Pancreas (tissue), 10 donors: Measurements from ENCODE around the gene UBAC2. TPM values are rescaled to one million over a fixed set of nuclear protein-coding genes. Genes with fewer than 3 reads are reported as not detected.

Source experiments
- ATAC-seq, 4 donors: fragments of 200-7000 bp; cut with Tn5 transposase; one replicate each; pipeline versions ENCODE4 v1.8.0 to v1.9.1; 2020; ENCODE audit warnings: mild to moderate bottlenecking in 4 of 4, moderate library complexity in 4 of 4
- DNase-seq, 6 donors: peaks; one replicate each; pipeline ENCODE4 v3.0.0-alpha.2; 2020
- FAIRE-seq: peaks from 2 replicates; lab custom pipeline; 2012; peaks lifted over from hg19 to GRCh38; lab: Jason Lieb, UNC
- H3K27ac ChIP-seq, 4 donors: fragments of 200-600 bp; sonication (generic); 1 replicate in 3 of 4; 2 replicates in 1 of 4; pipeline versions ENCODE4 v1.5.0 to v1.8.0; 2020
- H3K27me3 ChIP-seq, 4 donors: fragments of 200-600 bp; one replicate each; pipeline ENCODE4 v1.8.0; 2021
- H3K36me3 ChIP-seq, 3 donors: fragments of 200-600 bp; sonication (generic) in 1 of 3; one replicate each; pipeline versions ENCODE4 v1.5.0 to v1.8.0; 2020 to 2021
- H3K4me1 ChIP-seq, 3 donors: fragments of 200-600 bp; one replicate each; pipeline ENCODE4 v1.8.0; 2021
- H3K4me3 ChIP-seq, 4 donors: fragments of 200-600 bp; sonication (generic) in 2 of 4; one replicate each; pipeline versions ENCODE4 v1.5.0 to v1.8.0; 2020 to 2021
- H3K9me3 ChIP-seq, 4 donors: fragments of 200-600 bp; one replicate each; pipeline ENCODE4 v1.8.0; 2021
- WGBS, 2 donors: extraction: QIAGEN DNeasy Blood & Tissue Kit; methylation state at CpG; one replicate each; pipeline ENCODE4 v1.1.7; 2013; 5-methylcytosine and 5-hydroxymethylcytosine counted together
- intact Hi-C, 3 donors: fragments of 100-400 bp; cut with DNase I; formaldehyde crosslinking; loops; one replicate each; pipeline versions ENCODE4 v1.11.1 to v1.14.2; 2022
- polyA plus RNA-seq, 2 donors: library from polyadenylated mRNA; stranded (reverse); fragments of 200-250 nt; gene quantifications; one replicate each; pipeline ENCODE4 v1.2.3, GENCODE V29; 2013
- total RNA-seq, 6 donors: library from RNA; stranded (reverse); fragmentation: NEBNext Ultra II Directional in 4 of 6; extraction: Animal tissue kit (Norgen Biotek cat#: 25700) in 4 of 6; gene quantifications; one replicate each; pipeline versions ENCODE4 v1.2.1 to v1.2.4, GENCODE V29; 2021 to 2023
- TF ChIP-seq, protein P1 (sequence below), 4 donors: fragments of 200-600 bp; sonication (generic) in 3 of 4; IDR thresholded peaks; one replicate each; pipeline versions ENCODE4 v1.5.0 to v1.8.0; 2021; ENCODE audit warnings: antibody characterized with exemption in 4 of 4
- donor health status: healthy with polysubstance abuse.
- donor health status: DM: no; HTN: no; CAD: no; lungs with moderate emphysema.
- donor health status: DM: no; HTN: no; CAD: no.
- donor health status: control.
- donor health status: control.
- donor health status: Bipolar disorder and iron deficiency.
- donor health status: DM: yes; HTN: yes; CAD: no.
- donor health status: DM: no; HTN: no; CAD: no.
- donor health status: DM: no; HTN: no; CAD: no.
- donor health status: DM: yes; HTN: yes; CAD: no.

UBAC2 gene
- total and polyA plus RNA-seq, 8 donors, result 17.5 to 29.5 (median 26.9) TPM

DNA sequence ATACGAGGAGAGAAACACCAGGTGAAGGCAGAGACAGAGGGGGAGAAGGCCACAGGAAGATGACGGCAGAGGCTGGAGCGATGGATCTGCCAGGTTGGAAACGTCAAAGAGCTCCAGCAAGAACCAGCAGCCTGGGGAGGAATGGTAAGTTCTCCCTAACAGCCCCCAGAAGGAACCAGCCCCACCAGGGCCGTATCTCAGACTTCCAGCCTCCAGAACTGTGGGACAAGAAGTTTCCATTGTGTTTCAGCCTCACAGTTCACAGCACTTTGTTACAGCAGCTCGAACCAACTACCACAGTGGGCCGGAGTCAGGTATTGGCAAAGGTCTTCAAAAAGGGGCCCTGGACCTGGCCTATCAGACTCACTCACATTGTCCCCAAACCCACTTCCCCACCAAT, 195.8 kb downstream of the UBAC2 start:
- intact Hi-C loops, result no loop called here
- no peak overlapping the region for H3K27ac ChIP-seq
- H3K36me3 ChIP-seq, result no peaks in the 10 kb centered on the region
- H3K27me3 ChIP-seq, result no peaks in the 10 kb centered on the region
- WGBS, 2 donors, result 87 to 92% methylated on average over 7 of the region's 7 CpGs
- H3K9me3 ChIP-seq, result no peaks in the 10 kb centered on the region
- no peak for ATAC-seq
- DNase-seq, result peak in 1 of 6 donors; percentile 12
- FAIRE-seq, result no peak
- H3K4me1 ChIP-seq, result no peaks in the 10 kb centered on the region
- TF ChIP-seq, protein P1, sequence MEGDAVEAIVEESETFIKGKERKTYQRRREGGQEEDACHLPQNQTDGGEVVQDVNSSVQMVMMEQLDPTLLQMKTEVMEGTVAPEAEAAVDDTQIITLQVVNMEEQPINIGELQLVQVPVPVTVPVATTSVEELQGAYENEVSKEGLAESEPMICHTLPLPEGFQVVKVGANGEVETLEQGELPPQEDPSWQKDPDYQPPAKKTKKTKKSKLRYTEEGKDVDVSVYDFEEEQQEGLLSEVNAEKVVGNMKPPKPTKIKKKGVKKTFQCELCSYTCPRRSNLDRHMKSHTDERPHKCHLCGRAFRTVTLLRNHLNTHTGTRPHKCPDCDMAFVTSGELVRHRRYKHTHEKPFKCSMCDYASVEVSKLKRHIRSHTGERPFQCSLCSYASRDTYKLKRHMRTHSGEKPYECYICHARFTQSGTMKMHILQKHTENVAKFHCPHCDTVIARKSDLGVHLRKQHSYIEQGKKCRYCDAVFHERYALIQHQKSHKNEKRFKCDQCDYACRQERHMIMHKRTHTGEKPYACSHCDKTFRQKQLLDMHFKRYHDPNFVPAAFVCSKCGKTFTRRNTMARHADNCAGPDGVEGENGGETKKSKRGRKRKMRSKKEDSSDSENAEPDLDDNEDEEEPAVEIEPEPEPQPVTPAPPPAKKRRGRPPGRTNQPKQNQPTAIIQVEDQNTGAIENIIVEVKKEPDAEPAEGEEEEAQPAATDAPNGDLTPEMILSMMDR (IDR thresholded peaks at IDR 0.05), result no peak
- H3K4me3 ChIP-seq, result no peak overlapping the region

DNA sequence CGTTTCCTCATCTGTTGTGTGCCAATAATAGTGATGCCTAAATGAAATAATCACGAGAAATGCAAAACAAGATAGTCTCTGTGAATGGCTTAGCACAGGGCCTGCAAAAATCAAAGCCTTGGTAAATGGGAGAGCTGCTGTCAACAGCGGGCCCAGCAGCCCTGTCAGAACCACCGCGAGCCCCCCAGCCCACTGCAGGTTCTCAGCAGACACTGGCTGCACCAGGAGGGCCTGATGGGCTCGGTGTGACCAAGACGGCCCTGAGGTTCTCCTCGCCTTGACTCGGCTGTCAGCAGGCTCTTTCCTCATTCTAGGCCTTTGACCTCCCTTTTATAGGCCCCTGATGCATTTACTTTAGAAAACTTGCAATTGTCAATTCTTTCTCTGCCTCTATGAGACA, 197.4 kb downstream of the UBAC2 start:
- no peaks in the 10 kb centered on the region for H3K4me1 ChIP-seq
- ATAC-seq, result no peak

DNA sequence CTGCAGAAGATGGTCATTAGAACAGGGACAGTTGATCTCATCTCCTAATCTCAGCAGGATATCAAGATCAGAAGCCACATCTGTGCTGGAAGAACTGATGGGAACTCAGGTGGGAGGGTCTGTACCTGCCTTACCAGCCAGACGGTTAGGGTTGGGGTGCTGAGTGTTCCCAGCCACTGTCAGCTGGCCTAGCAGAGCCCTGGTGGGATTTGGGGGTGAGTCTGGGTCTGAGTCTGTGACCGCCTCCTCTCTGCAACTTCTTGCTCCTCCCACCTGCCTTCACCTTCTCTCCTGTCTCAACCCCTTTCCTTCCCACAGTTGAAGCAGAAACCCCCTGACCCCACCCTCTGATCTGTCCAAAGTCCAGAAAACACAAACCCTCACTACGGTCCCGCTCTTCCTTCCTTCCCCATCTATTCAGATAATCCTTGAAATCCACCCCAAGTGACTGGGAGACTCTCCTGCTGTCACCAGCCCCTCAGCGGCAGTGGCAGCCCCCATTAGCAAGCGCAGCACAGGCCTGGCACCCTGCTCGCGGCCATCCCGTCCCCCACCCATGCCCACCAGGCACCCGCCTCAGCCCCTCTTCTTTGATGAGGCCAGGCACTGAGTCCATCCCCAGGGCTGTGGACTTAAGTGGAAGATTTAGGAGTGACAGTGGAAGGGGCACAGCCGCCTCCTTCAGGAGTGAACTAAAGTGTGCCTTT, 198.4 kb downstream of the UBAC2 start:
- Histone ChIP-seq H3K4me1 (no peaks in the 10 kb centered on the region), H3K36me3 (no peaks in the 10 kb centered on the region), H3K9me3 (no peaks in the 10 kb centered on the region), H3K27ac (no peak overlapping the region), H3K4me3 (no peak overlapping the region), H3K27me3 (no peaks in the 10 kb centered on the region)
- ATAC-seq (no peak), FAIRE-seq (no peak), DNase-seq (peak in 1 of 6 donors; percentile 35)
- TF ChIP-seq, protein P1 (IDR thresholded peaks at IDR 0.05), result no peak
- WGBS, 2 donors, result 89 to 94% methylated on average over 11 of the region's 11 CpGs
- intact Hi-C loops, result no loop called here

More for the DNA sequence above, 197.4 kb downstream of the UBAC2 start:
- 89 to 92% methylated on average over 9 of the region's 9 CpGs for WGBS, 2 donors
- H3K4me3 ChIP-seq, result no peak overlapping the region
- no peak for FAIRE-seq
- no peak overlapping the region for H3K27ac ChIP-seq
- intact Hi-C loops, result no loop called here
- H3K36me3 ChIP-seq, result no peaks in the 10 kb centered on the region
- no peaks in the 10 kb centered on the region for H3K9me3 ChIP-seq
- no peaks in the 10 kb centered on the region for H3K27me3 ChIP-seq
- TF ChIP-seq, protein P1 (IDR thresholded peaks at IDR 0.05), result no peak
- DNase-seq, result peak in 1 of 6 donors; percentile 10

DNA sequence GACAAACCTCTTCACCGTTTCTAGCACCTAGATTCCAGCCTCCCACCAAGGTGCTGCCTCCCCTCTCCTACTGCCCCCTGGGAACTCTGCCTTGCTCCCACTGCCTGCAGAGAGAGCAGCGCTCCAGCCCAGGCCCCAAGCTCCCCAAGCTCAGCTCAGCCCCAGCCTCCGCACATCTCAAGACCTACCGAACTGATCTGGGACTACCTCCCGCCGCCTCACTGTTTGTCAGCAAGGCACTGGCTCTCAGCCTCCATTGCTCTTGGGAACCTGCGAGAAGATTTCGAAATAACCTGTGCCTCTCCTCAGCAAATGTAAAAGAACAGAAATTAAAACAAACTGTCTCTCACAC, 198.9 kb downstream of the UBAC2 start:
- FAIRE-seq (no peak), DNase-seq (peak in 1 of 6 donors; percentile 39), ATAC-seq (no peak)
- intact Hi-C loops, result no loop called here
- WGBS, 2 donors, result 83 to 90% methylated on average over 8 of the region's 8 CpGs
- no peaks in the 10 kb centered on the region for H3K4me1 ChIP-seq
- no peak overlapping the region for H3K27ac ChIP-seq
- TF ChIP-seq, protein P1 (IDR thresholded peaks at IDR 0.05), result no peak
- H3K27me3 ChIP-seq, result no peaks in the 10 kb centered on the region
- H3K36me3 ChIP-seq, result no peaks in the 10 kb centered on the region
- no peaks in the 10 kb centered on the region for H3K9me3 ChIP-seq
- H3K4me3 ChIP-seq, result no peak overlapping the region

DNA sequence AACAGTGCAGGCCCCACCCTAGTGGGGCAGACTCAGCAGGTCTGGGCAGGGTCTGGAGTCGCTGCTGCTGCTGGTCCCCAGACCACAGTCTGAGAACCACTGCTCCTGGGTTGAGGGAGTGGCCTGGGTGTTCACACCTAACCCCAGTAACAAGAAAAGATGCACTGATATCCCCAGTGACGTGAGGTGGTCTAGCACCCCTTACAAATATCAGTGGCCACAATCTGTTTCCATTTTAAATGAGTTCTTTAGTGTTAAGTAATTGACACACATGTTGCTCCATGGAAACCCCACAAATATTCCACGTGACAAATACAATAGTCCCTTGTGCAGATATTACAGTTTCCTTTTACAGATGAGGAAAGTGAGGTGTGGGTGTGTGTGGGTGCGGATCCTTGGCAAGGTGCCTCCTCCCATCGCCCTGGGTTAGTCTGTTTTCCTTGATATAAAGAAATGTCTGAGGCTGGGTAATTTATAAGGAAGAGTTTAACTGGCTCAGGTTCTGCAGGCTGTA, 202.9 kb downstream of the UBAC2 start:
- DNase-seq (peak in 1 of 6 donors; percentile 31), ATAC-seq (no peak), FAIRE-seq (no peak)
- TF ChIP-seq, protein P1 (IDR thresholded peaks at IDR 0.05), result no peak
- H3K27ac ChIP-seq, result no peak overlapping the region
- no peak overlapping the region for H3K4me3 ChIP-seq
- 56 to 64% methylated on average over 5 of the region's 5 CpGs for WGBS, 2 donors
- H3K4me1 ChIP-seq, result no peaks in the 10 kb centered on the region
- no peaks in the 10 kb centered on the region for H3K27me3 ChIP-seq
- no peaks in the 10 kb centered on the region for H3K36me3 ChIP-seq
- H3K9me3 ChIP-seq, result no peaks in the 10 kb centered on the region
- intact Hi-C loops, result no loop called here
